Smooth muscle cell (in vitro differentiated cells): ENCODE results near the gene NCK1. TPM values are rescaled to one million over a fixed set of nuclear protein-coding genes. Genes with fewer than 3 reads are reported as not detected.

ENCODE experiments used
- DNase-seq: peaks from one replicate; lab custom pipeline; 2025; ENCODE audit not compliant: unreplicated experiment; lab: John Stamatoyannopoulos, UW
- H2AFZ ChIP-seq: fragments of 200-600 bp; sonication (generic); 2 replicates; pipeline ENCODE4 v1.6.0; 2016; ENCODE audit warnings: antibody characterized with exemption, low read depth, mild to moderate bottlenecking
- H3F3A ChIP-seq: fragments of 200-600 bp; sonication (generic); 2 replicates; pipeline ENCODE4 v1.6.0; 2017; ENCODE audit warnings: antibody characterized with exemption, low read depth
- H3K27ac ChIP-seq: fragments of 200-600 bp; sonication (generic); 2 replicates; pipeline ENCODE4 v1.5.1; 2016; ENCODE audit warnings: low read depth, mild to moderate bottlenecking
- H3K27me3 ChIP-seq: fragments of 200-600 bp; sonication (generic); 2 replicates; pipeline ENCODE4 v1.6.1; 2016; ENCODE audit warnings: low read depth, mild to moderate bottlenecking
- H3K36me3 ChIP-seq: fragments of 200-600 bp; sonication (generic); 2 replicates; pipeline ENCODE4 v1.5.1; 2016; ENCODE audit warnings: low read depth
- H3K4me1 ChIP-seq: fragments of 200-600 bp; sonication (generic); 2 replicates; pipeline ENCODE4 v1.5.1; 2016; ENCODE audit warnings: low read depth
- H3K4me2 ChIP-seq: fragments of 200-600 bp; sonication (generic); 2 replicates; pipeline ENCODE4 v1.6.0; 2016; ENCODE audit warnings: mild to moderate bottlenecking
- H3K4me3 ChIP-seq: fragments of 200-600 bp; sonication (generic); 2 replicates; pipeline ENCODE4 v1.5.1; 2016; ENCODE audit warnings: mild to moderate bottlenecking
- H3K79me2 ChIP-seq: fragments of 200-600 bp; sonication (generic); 2 replicates; pipeline ENCODE4 v1.6.0; 2016; ENCODE audit warnings: low read depth, mild to moderate bottlenecking
- H3K9ac ChIP-seq: fragments of 200-600 bp; sonication (generic); 2 replicates; pipeline ENCODE4 v1.6.0; 2016; ENCODE audit warnings: low read depth
- H3K9me3 ChIP-seq: fragments of 200-600 bp; sonication (generic); replicated peaks from 2 replicates; pipeline ENCODE4 v1.5.1; 2016; ENCODE audit warnings: low read depth
- H4K20me1 ChIP-seq: fragments of 200-600 bp; sonication (generic); 2 replicates; pipeline ENCODE4 v1.6.0; 2016; ENCODE audit warnings: low read depth
- WGBS: methylation state at CpG from one replicate; pipeline ENCODE4 v1.1.7; 2016; ENCODE audit warnings: low lambda C conversion rate; 5-methylcytosine and 5-hydroxymethylcytosine counted together
- polyA plus RNA-seq: library from polyadenylated mRNA; unstranded; fragments of >200 nt; fragmentation: Nextera tagmentation; extraction: Ambion mirVana; gene quantifications from 2 replicates; pipeline ENCODE4 v1.2.1, GENCODE V29; 2016
- total RNA-seq: library from RNA; depleted of rRNA; stranded (reverse); fragments of >200 nt; gene quantifications from 2 replicates; pipeline ENCODE4 v1.2.3, GENCODE V29; 2014
- TF ChIP-seq, protein P1 (sequence below): fragments of 200-600 bp; sonication (generic); IDR thresholded peaks from 2 replicates; pipeline ENCODE4 v1.5.1; 2017; ENCODE audit warnings: borderline replicate concordance, mild to moderate bottlenecking, antibody characterized with exemption; ENCODE audit not compliant: insufficient read depth, poor library complexity, severe bottlenecking

The NCK1 gene
- total and polyA plus RNA-seq, 2 experiments from 2014 or later = 21.1 to 41.8 TPM

DNA sequence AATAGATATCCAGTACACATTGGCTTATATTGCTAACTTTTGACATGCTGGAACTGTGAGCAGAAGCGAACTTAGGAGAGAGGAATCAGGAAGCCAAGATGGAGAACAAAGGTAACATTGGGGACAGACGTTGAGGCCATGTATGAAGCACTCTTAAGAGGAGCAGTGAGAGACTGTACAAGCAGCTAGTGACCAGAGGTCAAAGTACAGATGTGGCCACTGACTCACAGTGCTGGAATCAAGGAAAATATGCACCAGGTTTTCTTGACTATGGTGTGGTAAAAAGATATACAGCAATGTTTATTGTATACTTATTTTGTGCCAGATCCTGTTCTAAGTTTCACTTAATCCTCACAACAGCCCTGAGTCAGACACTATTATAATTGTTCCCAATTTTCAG lies 93.8 kb downstream of the NCK1 start:
- no peaks in the 10 kb centered on the region for H3K36me3 ChIP-seq
- TF ChIP-seq, protein P1, sequence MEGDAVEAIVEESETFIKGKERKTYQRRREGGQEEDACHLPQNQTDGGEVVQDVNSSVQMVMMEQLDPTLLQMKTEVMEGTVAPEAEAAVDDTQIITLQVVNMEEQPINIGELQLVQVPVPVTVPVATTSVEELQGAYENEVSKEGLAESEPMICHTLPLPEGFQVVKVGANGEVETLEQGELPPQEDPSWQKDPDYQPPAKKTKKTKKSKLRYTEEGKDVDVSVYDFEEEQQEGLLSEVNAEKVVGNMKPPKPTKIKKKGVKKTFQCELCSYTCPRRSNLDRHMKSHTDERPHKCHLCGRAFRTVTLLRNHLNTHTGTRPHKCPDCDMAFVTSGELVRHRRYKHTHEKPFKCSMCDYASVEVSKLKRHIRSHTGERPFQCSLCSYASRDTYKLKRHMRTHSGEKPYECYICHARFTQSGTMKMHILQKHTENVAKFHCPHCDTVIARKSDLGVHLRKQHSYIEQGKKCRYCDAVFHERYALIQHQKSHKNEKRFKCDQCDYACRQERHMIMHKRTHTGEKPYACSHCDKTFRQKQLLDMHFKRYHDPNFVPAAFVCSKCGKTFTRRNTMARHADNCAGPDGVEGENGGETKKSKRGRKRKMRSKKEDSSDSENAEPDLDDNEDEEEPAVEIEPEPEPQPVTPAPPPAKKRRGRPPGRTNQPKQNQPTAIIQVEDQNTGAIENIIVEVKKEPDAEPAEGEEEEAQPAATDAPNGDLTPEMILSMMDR = no peak
- H3K4me1 ChIP-seq = no peaks in the 10 kb centered on the region
- no peak for DNase-seq
- no peaks in the 10 kb centered on the region for H3F3A ChIP-seq
- H3K9me3 ChIP-seq = no peaks in the 10 kb centered on the region
- no peak overlapping the region for H2AFZ ChIP-seq
- no peak overlapping the region for H3K9ac ChIP-seq
- peak overlapping the region; percentile 36 for H3K27ac ChIP-seq
- no peaks in the 10 kb centered on the region for H4K20me1 ChIP-seq
- no peaks in the 10 kb centered on the region for H3K79me2 ChIP-seq
- peak overlapping the region; percentile 52 for H3K4me2 ChIP-seq
- WGBS = 60% methylated on average over 2 of the region's 2 CpGs
- H3K4me3 ChIP-seq = no peak overlapping the region
- no peaks in the 10 kb centered on the region for H3K27me3 ChIP-seq

- no peaks in the 10 kb centered on the region for H4K20me1 ChIP-seq
- H3K4me3 ChIP-seq = no peak overlapping the region
- WGBS = 95% methylated on average over 2 of the region's 2 CpGs
- no peak overlapping the region for H2AFZ ChIP-seq
- H3K9ac ChIP-seq = no peak overlapping the region
- peaks cover 10% of the 10 kb centered on the region for H3K4me1 ChIP-seq
- no peak overlapping the region for H3K27ac ChIP-seq
- H3K36me3 ChIP-seq = no peaks in the 10 kb centered on the region
- no peaks in the 10 kb centered on the region for H3F3A ChIP-seq
- H3K79me2 ChIP-seq = no peaks in the 10 kb centered on the region
- no peak for DNase-seq
- no peak overlapping the region for H3K4me2 ChIP-seq
- H3K27me3 ChIP-seq = no peaks in the 10 kb centered on the region
- no peaks in the 10 kb centered on the region for H3K9me3 ChIP-seq
- TF ChIP-seq, protein P1 = no peak
Observed at GRCh38 chr3:136956971-136957370, 95.0 kb downstream of the NCK1 start.

DNA sequence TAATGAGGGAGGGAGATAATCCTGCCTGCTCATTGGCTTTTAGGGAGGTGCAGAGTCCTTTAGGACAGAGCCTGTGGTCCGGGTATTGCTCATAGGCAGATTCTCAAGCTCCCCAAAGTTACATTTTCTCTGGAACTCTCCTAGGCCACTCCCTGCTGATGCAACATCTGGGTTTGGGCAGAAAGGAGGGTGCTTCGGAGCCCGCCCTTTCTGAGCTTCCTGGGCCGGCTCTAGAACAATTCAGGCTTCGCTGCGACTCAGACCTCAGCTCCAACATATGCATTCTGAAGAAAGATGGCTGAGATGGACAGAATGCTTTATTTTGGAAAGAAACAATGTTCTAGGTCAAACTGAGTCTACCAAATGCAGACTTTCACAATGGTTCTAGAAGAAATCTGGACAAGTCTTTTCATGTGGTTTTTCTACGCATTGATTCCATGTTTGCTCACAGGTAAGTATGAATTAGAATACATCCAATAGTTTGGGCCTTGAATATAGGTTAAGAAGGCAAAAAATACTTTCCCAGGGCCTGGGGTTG lies 95.8 kb downstream of the NCK1 start, which contains the start of gene IL20RB:
Gene IL20RB (plus strand): TSS at position 233 of the 538 bp plus-strand sequence. CDS start 131 bp downstream, at position 364.
- Histone ChIP-seq H3F3A (no peaks in the 10 kb centered on the region), H2AFZ (no peak within 1 kb of the TSS), H3K27me3 (no peaks in the 10 kb centered on the region), H3K9me3 (no peaks in the 10 kb centered on the region), H3K36me3 (no peaks in the 10 kb centered on the region), H3K79me2 (no peaks in the 10 kb centered on the region), H3K4me1 (peaks cover 10% of the 10 kb centered on the region), H3K27ac (no peak within 1 kb of the TSS), H4K20me1 (no peaks in the 10 kb centered on the region), H3K4me3 (no peak within 1 kb of the TSS), H3K9ac (no peak within 1 kb of the TSS), H3K4me2 (no peak within 1 kb of the TSS)
- no peak for DNase-seq
- WGBS = 74% methylated on average over 7 of the region's 7 CpGs
- TF ChIP-seq, protein P1 = no peak

GRCh38 chr3:136958939-136959338 lies 96.9 kb downstream of the NCK1 start:
- Histone ChIP-seq H3K79me2 (no peaks in the 10 kb centered on the region), H3K4me3 (no peak overlapping the region), H3K27ac (no peak overlapping the region), H3K9me3 (no peaks in the 10 kb centered on the region), H3K36me3 (no peaks in the 10 kb centered on the region), H2AFZ (no peak overlapping the region), H3F3A (no peaks in the 10 kb centered on the region), H3K4me1 (peaks cover 10% of the 10 kb centered on the region), H4K20me1 (no peaks in the 10 kb centered on the region), H3K27me3 (no peaks in the 10 kb centered on the region), H3K9ac (no peak overlapping the region), H3K4me2 (no peak overlapping the region)
- DNase-seq = no peak
- 95% methylated on average over 2 of the region's 2 CpGs for WGBS
- TF ChIP-seq, protein P1 = no peak
